LHCN-M2 (cell line): ENCODE data around the gene GATAD2A. TPM values are rescaled to one million over a fixed set of nuclear protein-coding genes. Genes with fewer than 3 reads are reported as not detected.

ENCODE experiments used
- DNase-seq: peaks from one replicate; pipeline ENCODE4 v3.0.0-alpha.2; 2012; ENCODE audit warnings: low read depth
- total RNA-seq: library from RNA; depleted of rRNA; stranded (reverse); fragments of >200 nt; gene quantifications from 2 replicates; pipeline ENCODE4 v1.2.3, GENCODE V29; 2014; rRNA removed

GATAD2A gene
- total RNA-seq, 1 experiment from 2014 or later: 64.1 TPM

GRCh38 chr19:19544954-19545591 is 139.6 kb downstream of the GATAD2A start:
- DNase-seq: no peak

GRCh38 chr19:19545707-19546106 is 140.2 kb downstream of the GATAD2A start:
- no peak for DNase-seq

GRCh38 chr19:19546751-19547162 is 141.3 kb downstream of the GATAD2A start:
- no peak for DNase-seq

- no peak for DNase-seq
These were observed 142.3 kb downstream of the GATAD2A start for GRCh38 chr19:19547674-19548336.

- no peak for DNase-seq
These were observed 143.7 kb downstream of the GATAD2A start for GRCh38 chr19:19548915-19549759.

GRCh38 chr19:19549804-19550464 is 144.5 kb downstream of the GATAD2A start:
- no peak for DNase-seq

GRCh38 chr19:19550485-19550929 is 145.0 kb downstream of the GATAD2A start:
- no peak for DNase-seq

- no peak for DNase-seq
These were observed 145.7 kb downstream of the GATAD2A start for GRCh38 chr19:19550972-19551852.

GRCh38 chr19:19551853-19552192 is 146.3 kb downstream of the GATAD2A start:
- DNase-seq: peak; percentile 31

GRCh38 chr19:19552798-19553197 is 147.3 kb downstream of the GATAD2A start:
- DNase-seq: no peak

- no peak for DNase-seq
These were observed 148.2 kb downstream of the GATAD2A start for GRCh38 chr19:19553670-19554069.

GRCh38 chr19:19554074-19555023 is 148.9 kb downstream of the GATAD2A start:
- no peak for DNase-seq

GRCh38 chr19:19558055-19558454 is 152.6 kb downstream of the GATAD2A start:
- DNase-seq: no peak

Other genes starting within 250 kb of the GATAD2A start
- gene MEF2B, start 235.4 kb upstream of the GATAD2A start, total RNA-seq: 0.17 and 0.32 TPM in 2 replicates
- gene BORCS8, start 213.5 kb upstream of the GATAD2A start, total RNA-seq: 19.6 and 27.0 TPM in 2 replicates
- 66.9 and 71.8 TPM in 2 replicates for gene RFXANK, start 213.4 kb upstream of the GATAD2A start, total RNA-seq
- gene NR2C2AP, start 202.3 kb upstream of the GATAD2A start, total RNA-seq: 16.0 and 19.7 TPM in 2 replicates
- under 0.01 TPM in 1 of 2 replicates, not detected in the other for gene NCAN, start 193.7 kb upstream of the GATAD2A start, total RNA-seq
- 1.2 and 1.3 TPM in 2 replicates for gene TM6SF2, start 132.4 kb upstream of the GATAD2A start, total RNA-seq
- 38.7 and 45.8 TPM in 2 replicates for gene SUGP1, start 85.2 kb upstream of the GATAD2A start, total RNA-seq
- 23.1 and 26.4 TPM in 2 replicates for gene MAU2, start 84.8 kb upstream of the GATAD2A start, total RNA-seq
- 2.4 TPM in 2 replicates for gene TSSK6, start 109.9 kb downstream of the GATAD2A start, total RNA-seq
- gene NDUFA13, start 110.5 kb downstream of the GATAD2A start, total RNA-seq: 20.2 and 32.4 TPM in 2 replicates
- 0.69 and 0.90 TPM in 2 replicates for gene YJEFN3, start 123.2 kb downstream of the GATAD2A start, total RNA-seq
- gene CILP2, start 132.6 kb downstream of the GATAD2A start, total RNA-seq: 0.06 TPM in 2 replicates
- 0.69 and 1.1 TPM in 2 replicates for gene PBX4, start 213.0 kb downstream of the GATAD2A start, total RNA-seq
- gene LPAR2, start 222.5 kb downstream of the GATAD2A start, total RNA-seq: 0.52 and 1.4 TPM in 2 replicates
- gene GMIP, start 238.0 kb downstream of the GATAD2A start, total RNA-seq: 5.6 and 9.5 TPM in 2 replicates